Activated CD4-positive, alpha-beta T cell treated with anti-CD3 and anti-CD28 coated beads for 36 hours (primary cell): ENCODE measurements around the gene TRIP13. TPM values are rescaled to one million over a fixed set of nuclear protein-coding genes. Genes with fewer than 3 reads are reported as not detected.
A peak's percentile ranks its signal among the peaks of the same experiment; 100 is the strongest.
"Not testable (repeated sequence)": the region's sequence is repeated elsewhere in the genome, so short reads cannot be mapped to it uniquely, and the experiment has no call there.

ENCODE experiments used
- ATAC-seq: fragments of 200-7000 bp; cut with Tn5 transposase; one replicate; pipeline ENCODE4 v1.10.0; 2021; ENCODE audit warnings: mild to moderate bottlenecking, moderate library complexity
- CTCF ChIA-PET: fragments of 350-600 bp; sonication (Branson Sonifier 250); formaldehyde crosslinking; loops from one replicate; lab custom pipeline; 2021; ENCODE audit warnings: antibody characterized with exemption; lab: Charles Lee
- POLR2A ChIA-PET: fragments of 350-600 bp; sonication (Branson Sonifier 250); formaldehyde crosslinking; loops from one replicate; lab custom pipeline; 2021; ENCODE audit warnings: antibody characterized with exemption, inconsistent platforms; lab: Charles Lee
- DNase-seq: peaks from one replicate; pipeline ENCODE4 v3.0.0-alpha.2; 2020
- H3K27ac Mint-ChIP-seq: one replicate; pipeline ENCODE4 v1.8.0; 2021; ENCODE audit warnings: mixed read lengths
- H3K27me3 Mint-ChIP-seq: one replicate; pipeline ENCODE4 v1.8.0; 2021; ENCODE audit warnings: mixed read lengths
- H3K36me3 Mint-ChIP-seq: one replicate; pipeline ENCODE4 v1.8.0; 2021; ENCODE audit warnings: low read depth, mixed read lengths
- H3K4me1 Mint-ChIP-seq: one replicate; pipeline ENCODE4 v1.8.0; 2021; ENCODE audit warnings: mixed read lengths
- H3K4me3 Mint-ChIP-seq: one replicate; pipeline ENCODE4 v1.8.0; 2021; ENCODE audit warnings: mild to moderate bottlenecking, moderate library complexity, mixed read lengths
- H3K9me3 Mint-ChIP-seq: one replicate; pipeline ENCODE4 v1.8.0; 2021; ENCODE audit warnings: low read depth, mixed read lengths
- intact Hi-C, 2 experiments: fragments of 100-400 bp; cut with DNase I in 1 of 2; cut with micrococcal nuclease in 1 of 2; formaldehyde crosslinking; loops; one replicate each; pipeline versions ENCODE4 v1.14.2 to v1.15.1; 2022 to 2024; cut with DNase I, micrococcal nuclease
- total RNA-seq, 2 experiments: library from RNA; stranded (reverse); gene quantifications; one replicate each; pipeline ENCODE4 v1.2.3, GENCODE V29; 2021

TRIP13 gene
- total RNA-seq, 2 experiments from 2014 or later: 34.4 to 34.7 TPM

- intact Hi-C loops: no loop called here
- DNase-seq (no peak), ATAC-seq (no peak)
- H3K9me3 Mint-ChIP-seq: no peaks in the 10 kb centered on the region
- H3K27me3 Mint-ChIP-seq: peaks cover 25% of the 10 kb centered on the region
- H3K27ac Mint-ChIP-seq: peak overlapping the region; percentile 15
- POLR2A ChIA-PET: no interaction called here
- CTCF ChIA-PET: no interaction called here
- H3K4me1 Mint-ChIP-seq: peaks cover 26% of the 10 kb centered on the region
- H3K4me3 Mint-ChIP-seq: no peak overlapping the region
- H3K36me3 Mint-ChIP-seq: peaks cover 1% of the 10 kb centered on the region
Observed at GRCh38 chr5:927172-928015, 34.7 kb downstream of the TRIP13 start.

GRCh38 chr5:929182-929581 lies 36.5 kb downstream of the TRIP13 start:
- DNase-seq, H3K27ac Mint-ChIP-seq, intact Hi-C loops, POLR2A ChIA-PET, H3K4me3 Mint-ChIP-seq, CTCF ChIA-PET, H3K9me3 Mint-ChIP-seq, H3K36me3 Mint-ChIP-seq, ATAC-seq: not testable (repeated sequence)
- Mint-ChIP-seq H3K4me1 (peaks cover 30% of the 10 kb centered on the region), H3K27me3 (peaks cover 25% of the 10 kb centered on the region)

GRCh38 chr5:929596-929995 lies 36.9 kb downstream of the TRIP13 start:
- DNase-seq (no peak), ATAC-seq (no peak)
- CTCF ChIA-PET: no interaction called here
- Mint-ChIP-seq H3K27ac (no peak overlapping the region), H3K27me3 (peaks cover 25% of the 10 kb centered on the region), H3K4me1 (peaks cover 30% of the 10 kb centered on the region), H3K36me3 (peaks cover 1% of the 10 kb centered on the region), H3K9me3 (no peaks in the 10 kb centered on the region), H3K4me3 (no peak overlapping the region)
- POLR2A ChIA-PET: no interaction called here
- intact Hi-C loops: no loop called here

- Mint-ChIP-seq H3K27ac (no peak overlapping the region), H3K9me3 (no peaks in the 10 kb centered on the region), H3K4me1 (peaks cover 25% of the 10 kb centered on the region), H3K36me3 (peaks cover 1% of the 10 kb centered on the region), H3K27me3 (peaks cover 18% of the 10 kb centered on the region), H3K4me3 (no peak overlapping the region)
- intact Hi-C loops: no loop called here
- ChIA-PET POLR2A (no interaction called here), CTCF (interaction anchor here (1.5 kb wide), 1 partner anchor 209 kb away, joined by 4 read pairs; no protein-coding TSS in a partner anchor)
- ATAC-seq (no peak), DNase-seq (no peak)
Observed at GRCh38 chr5:930866-931265, 38.2 kb downstream of the TRIP13 start.

- no peaks in the 10 kb centered on the region for H3K9me3 Mint-ChIP-seq
- H3K4me1 Mint-ChIP-seq: peaks cover 17% of the 10 kb centered on the region
- no peak overlapping the region for H3K4me3 Mint-ChIP-seq
- ChIA-PET CTCF (interaction anchor here (1.5 to 1.9 kb wide), 2 partner anchors 74 to 209 kb away, joined by 4 to 5 read pairs; no protein-coding TSS in a partner anchor), POLR2A (no interaction called here)
- peaks cover 1% of the 10 kb centered on the region for H3K36me3 Mint-ChIP-seq
- DNase-seq (no peak), ATAC-seq (no peak)
- H3K27ac Mint-ChIP-seq: no peak overlapping the region
- H3K27me3 Mint-ChIP-seq: peaks cover 10% of the 10 kb centered on the region
- intact Hi-C loops: no loop called here
Observed at GRCh38 chr5:931570-932145, 39.0 kb downstream of the TRIP13 start.

- Mint-ChIP-seq H3K27ac (no peak overlapping the region), H3K36me3 (peaks cover 1% of the 10 kb centered on the region), H3K27me3 (peaks cover 8% of the 10 kb centered on the region), H3K4me3 (no peak overlapping the region), H3K9me3 (no peaks in the 10 kb centered on the region), H3K4me1 (peaks cover 16% of the 10 kb centered on the region)
- DNase-seq: no peak
- ChIA-PET CTCF (interaction anchor here (1.5 to 4.3 kb wide), 3 partner anchors 8 to 208 kb away, joined by 4 to 19 read pairs (median 5); no protein-coding TSS in a partner anchor), POLR2A (no interaction called here)
- ATAC-seq: no peak
- intact Hi-C loops: no loop called here
Observed at GRCh38 chr5:932151-932627, 39.5 kb downstream of the TRIP13 start.

GRCh38 chr5:932628-933250 lies 40.1 kb downstream of the TRIP13 start:
- Mint-ChIP-seq H3K4me1 (peaks cover 16% of the 10 kb centered on the region), H3K9me3 (no peaks in the 10 kb centered on the region), H3K36me3 (no peaks in the 10 kb centered on the region), H3K27ac (no peak overlapping the region), H3K27me3 (peaks cover 4% of the 10 kb centered on the region), H3K4me3 (no peak overlapping the region)
- ChIA-PET POLR2A (no interaction called here), CTCF (interaction anchor here (1.9 to 4.3 kb wide), 2 partner anchors 9 to 73 kb away, joined by 5 to 19 read pairs; no protein-coding TSS in a partner anchor)
- ATAC-seq (peak; percentile 55), DNase-seq (peak; percentile 28)
- intact Hi-C loops: no loop called here

GRCh38 chr5:933251-933861 lies 40.7 kb downstream of the TRIP13 start:
- Mint-ChIP-seq H3K4me1 (peaks cover 16% of the 10 kb centered on the region), H3K4me3 (no peak overlapping the region), H3K9me3 (no peaks in the 10 kb centered on the region), H3K27me3 (no peaks in the 10 kb centered on the region), H3K27ac (peak overlapping the region; percentile 29), H3K36me3 (no peaks in the 10 kb centered on the region)
- DNase-seq (no peak), ATAC-seq (peak; percentile 45)
- CTCF ChIA-PET: interaction anchor here (1.4 to 4.3 kb wide), 3 partner anchors 9 to 207 kb away, joined by 3 to 19 read pairs (median 5); no protein-coding TSS in a partner anchor
- intact Hi-C loops: no loop called here
- POLR2A ChIA-PET: no interaction called here

GRCh38 chr5:933951-934350 lies 41.3 kb downstream of the TRIP13 start:
- ATAC-seq, H3K27ac Mint-ChIP-seq, intact Hi-C loops, H3K36me3 Mint-ChIP-seq, H3K27me3 Mint-ChIP-seq, DNase-seq, H3K9me3 Mint-ChIP-seq, POLR2A ChIA-PET, H3K4me3 Mint-ChIP-seq: not testable (repeated sequence)
- CTCF ChIA-PET: interaction anchor here (0.8 to 4.3 kb wide), 5 partner anchors 10 to 240 kb away, joined by 3 to 19 read pairs (median 3); no protein-coding TSS in a partner anchor
- peaks cover 16% of the 10 kb centered on the region for H3K4me1 Mint-ChIP-seq

- H3K27ac Mint-ChIP-seq, H3K36me3 Mint-ChIP-seq, POLR2A ChIA-PET, ATAC-seq, intact Hi-C loops, H3K27me3 Mint-ChIP-seq, H3K9me3 Mint-ChIP-seq, H3K4me3 Mint-ChIP-seq, DNase-seq: not testable (repeated sequence)
- CTCF ChIA-PET: interaction anchor here (0.8 to 4.3 kb wide), 5 partner anchors 10 to 240 kb away, joined by 3 to 19 read pairs (median 3); no protein-coding TSS in a partner anchor
- H3K4me1 Mint-ChIP-seq: peaks cover 16% of the 10 kb centered on the region
Observed at GRCh38 chr5:934381-934967, 41.8 kb downstream of the TRIP13 start.
